NCI-H526 treated with DMSO at 0.1 percent for 48 hours (cell line): ENCODE measurements around the gene PSG2.
"Not testable (repeated sequence)": the region's sequence is repeated elsewhere in the genome, so short reads cannot be mapped to it uniquely, and the experiment has no call there.

Experiments
- DNase-seq: peaks from one replicate; lab custom pipeline; 2025; lab: John Stamatoyannopoulos, UW

PSG2 gene

DNA sequence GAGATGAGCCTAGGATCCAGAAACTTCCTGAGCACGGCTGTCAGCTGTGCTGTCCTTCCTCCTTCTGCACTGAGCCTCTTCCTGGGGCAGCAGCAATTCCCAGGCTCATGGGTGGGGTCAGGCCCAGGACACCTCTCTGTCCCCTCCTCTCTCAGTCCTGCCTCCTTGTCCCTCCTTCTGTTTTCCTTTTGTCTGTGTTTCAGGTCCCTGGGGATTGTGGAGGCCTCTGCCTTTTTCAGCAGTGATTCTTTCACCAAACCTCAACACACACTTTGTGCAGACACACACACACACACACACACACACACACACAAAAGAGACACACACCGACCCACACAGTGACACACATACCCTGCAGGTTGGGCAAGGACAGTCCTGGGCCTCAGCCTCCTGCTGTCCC lies at the start of gene PSG2:
Gene PSG2 (minus strand): TSS at position 101 of the 400 bp plus-strand sequence. CDS start 132 bp downstream, outside the sequence.
- DNase-seq: not testable (repeated sequence)

DNA sequence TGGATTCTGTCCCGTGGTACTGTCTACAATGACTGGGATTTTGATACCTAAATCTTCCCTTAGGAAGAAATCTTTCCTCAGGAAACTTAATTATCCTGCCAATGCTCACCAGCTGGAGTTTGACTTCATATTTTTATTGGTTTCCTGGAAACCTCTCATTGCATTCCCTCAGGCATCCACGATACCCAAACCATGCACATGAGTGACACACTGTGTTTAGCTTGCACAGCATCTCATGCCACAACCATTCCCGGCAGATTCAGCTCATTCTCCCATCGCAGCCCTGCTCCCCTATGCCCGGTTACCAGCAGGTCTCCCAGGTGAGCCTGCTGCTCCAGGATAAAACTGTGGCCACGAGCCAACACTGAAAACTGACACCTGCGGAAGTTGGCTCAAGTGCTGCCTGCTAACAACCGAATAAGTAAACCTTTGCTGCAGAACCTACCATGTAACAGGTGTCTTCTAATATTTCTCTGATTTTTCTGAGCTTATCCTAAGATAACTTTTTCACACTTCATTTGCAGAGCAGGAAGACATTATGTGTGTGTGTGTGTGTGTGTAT lies 48.9 kb upstream of the PSG2 start:
- peak; percentile 44 for DNase-seq

DNA sequence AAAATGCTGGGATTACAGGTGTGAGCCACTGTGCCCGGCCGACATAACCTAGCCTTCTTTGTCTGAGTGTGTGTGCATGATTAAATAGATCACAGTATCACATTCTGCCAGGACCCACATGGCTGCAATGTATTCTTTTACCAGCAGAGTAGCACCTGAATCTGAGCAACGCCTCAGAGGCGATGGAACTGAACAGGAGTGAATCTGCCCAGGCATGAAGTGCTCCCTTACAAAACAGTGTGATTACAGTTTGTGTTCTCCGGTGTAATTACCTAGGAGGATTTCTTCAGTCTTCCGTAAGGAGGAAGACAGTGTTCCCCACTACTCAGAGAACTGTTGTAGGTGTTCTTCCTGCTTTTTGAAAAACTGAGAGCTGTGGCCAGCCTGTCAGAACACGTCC lies 46.7 kb upstream of the PSG2 start:
- not testable (repeated sequence) for DNase-seq

DNA sequence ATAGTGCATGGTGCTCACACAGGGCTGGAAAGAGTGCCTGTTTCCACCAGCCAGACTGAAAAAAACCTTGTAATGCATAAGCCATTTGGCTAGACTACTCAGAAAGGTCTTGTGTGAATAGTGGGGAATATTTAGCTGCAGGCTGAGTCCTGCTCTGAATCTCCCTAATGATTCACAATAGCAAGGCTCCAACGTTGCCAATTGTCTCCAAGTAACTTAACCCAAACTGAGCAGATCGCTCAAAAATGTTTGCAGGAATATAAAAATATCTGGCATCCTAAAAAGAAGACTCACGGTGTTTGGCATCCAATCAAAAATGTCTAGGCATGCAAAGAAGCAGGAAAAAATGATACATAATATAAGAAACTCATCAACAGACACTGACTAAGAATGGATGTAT lies 44.8 kb upstream of the PSG2 start:
- not testable (repeated sequence) for DNase-seq

DNA sequence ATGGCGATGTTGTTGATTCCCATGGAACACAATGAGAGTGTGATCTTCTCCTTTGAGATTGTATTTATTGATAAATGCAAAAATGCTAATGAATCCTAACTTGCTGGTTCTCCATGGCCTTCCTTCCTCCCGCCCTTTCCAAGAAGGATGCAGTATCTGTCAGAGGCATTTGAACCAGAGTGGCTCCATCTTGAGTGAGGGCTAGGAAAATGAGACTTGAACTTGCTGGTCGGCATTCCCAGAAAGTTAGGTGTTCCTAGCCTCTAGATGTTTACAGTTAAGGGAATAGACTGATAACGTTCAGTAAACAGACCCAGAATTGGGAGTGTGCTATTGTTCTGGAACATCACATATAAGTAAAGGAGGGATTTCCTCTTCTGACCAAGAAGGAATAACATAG lies 44.2 kb upstream of the PSG2 start:
- no peak for DNase-seq

DNA sequence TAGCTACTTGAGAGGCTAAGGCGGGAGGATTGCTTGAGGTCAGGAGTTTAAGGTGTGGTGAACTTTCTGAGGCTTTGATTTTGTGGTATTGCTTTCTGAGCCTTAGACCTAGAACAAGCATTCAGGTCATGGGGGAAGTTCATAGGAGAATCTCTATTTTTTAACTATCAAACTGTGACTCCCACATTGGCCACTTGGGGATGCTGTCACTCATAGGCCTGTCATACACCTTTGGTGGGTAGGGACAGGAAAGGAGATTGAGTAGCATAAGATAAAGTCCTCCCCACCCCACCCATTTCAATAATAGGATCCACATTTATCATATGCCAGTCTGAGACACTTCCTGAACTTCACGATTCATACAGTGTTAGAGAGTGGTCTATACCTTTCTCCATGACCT lies 41.9 kb upstream of the PSG2 start:
- no peak for DNase-seq

DNA sequence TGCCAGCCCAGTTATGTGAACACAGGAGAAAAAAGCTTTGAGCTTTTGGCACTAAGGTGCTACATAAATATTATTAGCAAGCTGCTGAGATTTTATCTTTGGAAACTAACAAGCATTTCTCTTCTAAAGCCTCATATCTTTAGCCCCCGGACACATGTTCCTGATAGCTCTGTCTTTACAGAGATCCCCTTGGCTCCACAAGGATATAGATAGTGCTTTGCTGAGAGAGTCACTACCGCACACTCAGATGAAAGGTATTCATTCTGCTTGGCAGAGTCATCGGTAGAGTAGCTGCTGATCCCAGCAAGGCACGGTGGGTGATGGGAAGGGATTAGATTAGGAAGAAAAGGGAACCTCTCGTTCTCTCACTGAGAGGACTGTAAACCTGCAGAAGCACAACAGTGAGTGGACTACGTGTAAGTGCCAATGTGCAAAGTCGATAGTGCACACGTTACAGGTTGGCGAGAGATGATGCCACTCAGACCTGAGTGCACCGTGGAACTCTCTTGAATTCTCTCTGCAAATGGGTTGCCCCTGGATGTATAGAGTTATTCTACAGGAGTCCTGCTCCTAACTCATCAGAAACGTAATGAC lies 38.0 kb upstream of the PSG2 start:
- DNase-seq: not testable (repeated sequence)

DNA sequence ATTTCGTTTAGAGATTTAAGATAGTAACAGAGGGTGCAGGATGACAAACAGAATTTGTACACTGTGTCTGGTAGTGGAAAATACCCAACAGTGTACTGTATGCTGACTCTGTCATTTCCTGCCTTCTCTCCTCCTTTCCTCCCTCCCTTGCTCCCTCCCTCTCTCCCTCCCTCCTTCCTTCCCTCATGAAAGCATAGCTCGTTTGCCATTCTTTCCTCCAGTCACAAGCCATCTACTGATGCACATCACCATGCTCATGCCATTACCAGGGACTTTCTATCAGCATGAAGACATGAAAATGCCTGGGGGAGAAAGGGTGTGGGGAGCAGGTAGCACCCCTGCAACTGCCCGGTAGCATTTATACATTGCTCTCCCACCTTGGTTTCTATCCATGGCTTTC lies 37.0 kb upstream of the PSG2 start:
- DNase-seq: not testable (repeated sequence)

DNA sequence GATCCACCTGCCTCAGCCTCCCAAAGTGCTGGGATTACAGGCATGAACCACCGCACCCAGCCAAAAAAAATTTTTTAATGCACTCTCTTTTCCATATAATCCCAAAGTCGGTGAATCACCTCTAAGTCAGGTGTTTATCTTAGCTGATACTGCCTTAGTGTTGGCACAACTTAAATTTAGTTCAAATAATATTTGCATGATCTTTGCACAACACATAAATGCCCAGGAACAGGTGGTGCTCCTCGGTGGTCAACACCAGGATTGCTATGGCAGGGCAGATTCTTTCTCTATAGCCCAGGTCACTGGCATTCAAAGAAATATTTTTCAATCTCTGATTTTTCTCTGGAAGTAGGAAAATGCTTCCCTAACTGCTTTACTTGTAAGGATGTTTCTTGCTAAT lies 33.9 kb upstream of the PSG2 start:
- not testable (repeated sequence) for DNase-seq

DNA sequence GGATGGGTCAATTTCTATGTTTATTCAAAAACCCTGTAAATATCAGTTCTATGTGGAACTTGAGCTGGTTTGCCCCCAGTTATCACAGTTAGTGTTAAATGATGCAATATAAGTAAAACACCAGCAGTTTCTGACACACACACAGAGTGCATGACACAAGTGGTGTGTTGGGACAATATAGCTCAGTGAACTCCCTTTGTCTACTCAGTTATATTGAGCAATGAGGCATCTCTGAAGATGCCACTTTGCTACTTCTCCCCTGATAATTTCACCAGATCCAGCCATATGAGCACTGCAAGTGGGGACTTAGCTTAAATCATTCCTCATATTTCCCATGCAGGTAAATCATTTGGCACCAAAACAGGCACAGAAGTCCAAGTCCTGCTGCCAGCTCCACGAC lies 33.0 kb upstream of the PSG2 start:
- DNase-seq: not testable (repeated sequence)

DNA sequence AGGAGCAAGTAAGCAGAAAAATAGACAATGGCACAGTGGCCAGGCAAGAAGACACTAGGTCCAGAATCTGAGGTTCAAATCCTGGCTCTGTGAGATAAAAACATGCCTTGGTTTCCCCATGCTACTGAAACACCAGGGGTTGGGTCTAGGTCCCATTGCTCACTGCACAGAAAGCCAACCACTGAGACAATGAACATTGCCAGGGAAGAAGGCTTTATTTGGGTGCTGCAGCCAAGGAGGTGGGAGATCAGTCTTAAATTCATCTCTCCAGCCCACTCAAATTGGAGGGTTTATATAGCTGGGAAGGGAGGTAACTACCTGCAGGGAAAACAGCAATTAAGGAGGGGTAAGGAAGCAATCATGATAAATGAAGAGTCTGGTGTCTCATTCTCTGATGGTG lies 32.6 kb upstream of the PSG2 start:
- not testable (repeated sequence) for DNase-seq

DNA sequence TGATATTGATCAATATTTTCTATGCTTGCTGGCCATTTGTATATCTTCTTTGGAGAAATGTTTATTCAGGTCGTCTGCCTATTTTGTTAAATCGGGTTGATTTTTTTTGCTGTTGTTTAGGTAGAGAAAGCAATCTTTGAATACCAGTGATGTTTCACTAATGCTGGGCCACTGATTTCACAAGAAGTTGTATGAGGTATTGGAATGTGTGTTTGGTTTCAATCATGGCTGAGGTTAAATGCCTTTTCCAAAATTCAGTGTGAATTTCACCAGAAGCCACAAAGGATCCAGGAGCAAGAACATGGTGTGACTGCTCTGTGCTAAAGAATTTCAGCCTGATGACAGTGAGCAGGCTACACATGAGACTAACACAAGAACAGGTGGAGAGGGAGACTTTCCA lies 32.1 kb upstream of the PSG2 start:
- not testable (repeated sequence) for DNase-seq

DNA sequence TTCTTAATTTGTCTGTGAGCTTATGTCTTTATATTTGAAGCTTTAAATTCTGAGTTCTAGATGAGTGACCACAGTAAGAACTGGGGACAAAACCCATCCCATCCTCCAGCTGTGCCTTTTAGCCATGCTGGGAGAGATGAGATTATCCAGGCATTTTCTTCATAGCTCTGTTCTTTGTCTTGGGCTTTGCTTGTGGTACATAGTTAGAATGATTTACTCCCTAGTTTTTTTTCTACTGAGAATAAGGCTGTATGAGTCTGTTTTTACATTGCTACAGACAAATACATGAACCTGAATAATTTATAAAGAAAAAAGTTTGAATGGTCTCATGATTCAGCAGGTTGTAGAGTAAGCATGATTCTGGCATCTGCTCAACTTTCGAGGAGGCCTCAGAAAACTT lies 24.9 kb upstream of the PSG2 start:
- not testable (repeated sequence) for DNase-seq

DNA sequence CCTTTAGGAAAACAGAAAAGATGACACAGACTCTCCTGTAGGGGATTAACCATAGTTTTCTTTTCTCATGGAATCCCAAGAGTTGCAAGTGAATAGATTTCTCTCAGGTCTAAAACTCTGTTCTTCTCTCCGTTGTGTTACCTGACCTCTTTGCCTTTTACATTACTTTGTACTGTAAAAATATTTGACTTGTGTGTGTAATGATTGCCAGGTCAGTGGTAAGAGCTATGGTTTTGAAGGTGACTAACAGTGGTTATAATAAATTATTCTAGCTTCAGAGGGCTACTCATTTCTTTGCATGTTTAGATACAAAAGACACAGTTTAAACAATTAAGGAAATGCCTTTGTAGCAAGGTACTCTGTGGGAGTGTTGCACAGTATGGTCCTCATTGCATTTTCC lies 23.0 kb upstream of the PSG2 start:
- DNase-seq: no peak

DNA sequence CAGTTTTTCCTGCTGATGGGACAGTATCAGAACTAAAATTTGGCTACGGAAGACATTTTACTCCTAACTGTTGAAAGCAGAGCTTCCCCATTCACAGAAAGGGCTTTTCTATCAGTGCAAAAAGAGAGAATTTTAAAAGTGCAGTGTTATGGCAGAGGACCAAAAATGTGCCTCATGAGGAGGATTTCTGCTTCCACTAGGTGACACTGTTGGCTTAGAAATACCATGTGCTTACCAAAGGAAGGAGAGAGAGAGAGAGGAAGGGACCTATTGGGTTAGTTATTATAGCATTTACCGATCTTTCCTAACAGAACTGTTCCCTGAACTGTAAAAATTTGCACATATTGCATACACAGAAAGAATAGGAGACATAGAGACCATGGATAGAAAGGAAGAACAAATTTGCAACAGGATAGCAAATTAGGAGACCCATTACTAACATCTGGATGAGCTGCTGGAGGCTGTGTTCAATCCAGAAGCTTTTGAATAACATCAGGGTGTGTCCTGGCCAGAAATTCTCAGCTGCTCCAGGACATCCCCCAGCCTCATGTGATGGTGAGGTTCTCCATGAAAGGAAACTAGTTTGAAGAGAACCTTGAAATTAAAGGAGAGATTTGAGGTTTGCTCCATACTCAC lies 21.8 kb upstream of the PSG2 start:
- DNase-seq: peak; percentile 6

DNA sequence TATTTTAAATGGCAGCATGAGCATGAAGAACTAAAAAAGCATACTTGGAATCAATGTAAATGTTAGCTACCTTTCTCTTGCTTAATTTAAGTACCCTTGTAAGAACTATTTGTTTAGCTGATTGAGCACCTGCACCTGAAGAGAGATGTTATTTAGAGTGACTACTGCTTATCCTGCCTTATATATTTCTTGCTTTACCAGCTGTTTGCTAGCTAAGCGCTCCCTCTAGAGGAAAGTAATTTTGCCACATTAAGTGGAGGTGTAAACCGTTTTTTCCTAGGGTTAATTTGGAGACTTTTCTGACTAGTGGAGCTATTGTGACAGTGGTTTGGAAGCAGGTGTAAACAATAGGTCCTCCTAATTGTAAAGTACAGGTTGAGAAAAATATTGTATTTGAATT lies 19.4 kb upstream of the PSG2 start:
- DNase-seq: no peak

DNA sequence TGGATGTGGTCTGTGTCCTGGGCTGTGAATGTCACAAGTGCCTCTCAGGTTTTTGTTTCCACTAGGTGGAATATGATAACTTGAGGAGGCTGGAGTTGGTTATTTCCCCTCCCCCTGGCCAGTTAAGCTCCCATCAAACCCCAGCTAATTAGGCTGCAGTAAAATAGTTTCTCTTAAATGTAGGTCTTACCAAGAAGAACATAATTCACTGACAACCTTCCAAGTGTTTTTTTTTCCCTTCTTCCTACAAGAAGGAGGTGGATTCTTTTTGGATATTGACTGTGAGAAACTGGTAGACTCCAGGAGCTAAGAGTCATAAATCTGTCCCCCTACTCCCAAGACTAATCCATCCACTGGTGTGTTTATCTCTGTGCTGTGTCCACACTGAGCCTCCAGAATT lies 15.9 kb upstream of the PSG2 start:
- DNase-seq: not testable (repeated sequence)

DNA sequence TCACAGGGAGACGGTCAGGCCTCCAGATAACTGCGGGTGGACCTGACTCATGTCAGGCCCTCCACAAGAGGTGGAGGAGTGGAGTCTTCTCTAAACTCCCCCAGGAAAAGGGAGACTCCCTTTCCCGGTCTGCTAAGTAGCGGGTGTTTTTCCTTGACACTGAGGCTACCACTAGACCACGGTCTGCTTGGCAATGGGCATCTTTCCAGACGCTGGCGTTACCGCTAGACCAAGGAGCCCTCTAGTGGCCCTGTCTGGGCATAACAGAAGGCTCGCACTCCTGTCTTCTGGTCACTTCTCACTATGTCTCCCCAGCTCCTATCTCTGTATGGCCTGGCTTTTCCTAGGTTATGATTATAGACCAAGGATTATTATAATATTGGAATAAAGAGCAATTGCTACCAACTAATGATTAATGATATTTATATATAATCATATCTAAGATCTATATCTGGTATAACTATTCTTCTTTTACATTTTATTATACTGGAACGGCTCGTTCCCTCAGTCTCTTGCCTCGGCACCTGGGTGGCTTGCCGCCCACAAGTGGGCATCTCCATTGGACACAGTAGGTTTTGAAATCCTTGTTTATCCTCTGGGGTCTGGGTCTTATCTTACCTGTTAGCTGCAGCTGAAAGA lies 5.3 kb upstream of the PSG2 start:
- DNase-seq: not testable (repeated sequence)

DNA sequence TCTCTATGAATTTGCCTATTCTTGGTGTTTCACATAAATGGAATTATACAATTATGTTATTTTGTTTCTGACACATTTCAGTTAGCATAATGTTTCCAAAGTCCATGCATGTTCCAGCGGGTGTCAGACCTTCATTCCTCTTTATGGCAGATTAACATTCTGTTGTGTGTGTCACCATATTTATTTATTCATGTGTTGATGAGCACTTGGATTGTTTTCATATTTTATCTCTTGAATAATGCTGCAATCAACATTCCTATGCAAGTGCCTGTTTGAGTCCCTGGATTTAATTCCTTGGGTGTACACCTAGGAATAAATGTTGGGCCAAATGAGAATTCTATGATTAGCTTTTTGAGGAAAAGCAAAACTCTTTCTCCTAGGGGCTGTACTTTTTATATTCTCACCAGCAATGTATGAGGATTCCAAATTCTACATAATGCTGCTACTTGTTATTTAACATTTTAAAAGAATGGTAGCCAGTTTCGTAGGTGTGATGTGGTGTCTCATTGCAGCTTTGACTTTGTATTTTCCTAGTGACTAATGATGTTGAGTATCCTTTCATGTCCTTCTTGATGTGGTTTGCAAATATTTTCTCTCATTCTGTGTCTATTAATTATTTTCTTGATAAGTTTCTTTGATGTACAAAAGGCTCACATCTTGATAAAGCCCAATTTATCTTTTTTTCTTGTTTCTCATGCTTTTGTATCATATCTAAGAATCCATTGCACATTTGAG lies 3.5 kb upstream of the PSG2 start:
- DNase-seq: not testable (repeated sequence)

DNA sequence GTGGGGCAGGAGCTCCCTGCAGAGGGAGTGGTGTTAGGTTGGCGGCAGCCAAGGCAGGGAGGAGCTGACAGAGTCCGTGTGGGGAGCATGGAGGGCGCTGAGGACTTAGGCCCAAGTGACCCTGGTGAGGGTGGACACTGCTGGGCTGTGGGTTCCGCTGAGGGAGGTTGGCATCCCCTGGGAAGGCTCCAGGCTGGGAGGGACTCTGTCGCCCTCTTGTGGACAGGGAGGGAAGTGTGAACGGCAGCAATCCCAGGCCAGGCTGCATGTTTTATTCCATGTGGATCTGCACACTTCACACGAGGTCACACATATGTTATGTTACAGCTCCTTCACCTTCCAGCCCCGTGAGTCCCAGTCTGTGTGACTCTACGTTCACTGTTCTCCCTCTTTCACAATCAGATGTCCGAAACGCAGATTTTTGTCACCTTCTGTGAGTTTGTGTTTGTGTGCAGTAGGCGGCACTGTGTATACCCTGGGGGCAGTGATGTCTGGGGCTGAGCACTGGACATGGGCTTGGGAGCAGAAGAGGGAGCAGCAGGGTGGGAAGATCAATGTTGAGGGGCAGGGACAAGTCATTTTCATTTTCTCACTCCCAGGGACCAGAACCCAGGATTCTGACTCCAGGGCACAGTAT lies 1.8 kb upstream of the PSG2 start:
- DNase-seq: not testable (repeated sequence)

DNA sequence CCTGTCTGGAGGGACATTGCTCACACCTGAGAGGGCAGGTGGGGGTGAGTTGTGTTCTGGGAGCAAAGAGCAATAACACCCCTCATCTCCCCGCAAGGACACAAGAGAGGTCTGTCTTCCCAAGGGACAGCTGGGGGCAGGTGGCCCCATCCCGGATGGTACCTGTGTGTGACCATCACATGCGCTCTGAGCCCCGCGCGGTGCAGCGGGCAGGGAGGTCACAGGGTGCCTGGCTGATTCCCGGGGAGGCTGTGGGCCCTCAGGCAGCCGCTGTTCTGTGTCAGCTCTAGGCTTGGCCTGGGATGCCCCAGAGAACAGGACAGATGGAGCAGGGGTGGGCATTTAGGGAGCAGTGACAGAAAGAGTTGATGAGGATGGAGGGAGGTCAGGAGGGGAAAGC lies 1.2 kb upstream of the PSG2 start:
- not testable (repeated sequence) for DNase-seq

DNA sequence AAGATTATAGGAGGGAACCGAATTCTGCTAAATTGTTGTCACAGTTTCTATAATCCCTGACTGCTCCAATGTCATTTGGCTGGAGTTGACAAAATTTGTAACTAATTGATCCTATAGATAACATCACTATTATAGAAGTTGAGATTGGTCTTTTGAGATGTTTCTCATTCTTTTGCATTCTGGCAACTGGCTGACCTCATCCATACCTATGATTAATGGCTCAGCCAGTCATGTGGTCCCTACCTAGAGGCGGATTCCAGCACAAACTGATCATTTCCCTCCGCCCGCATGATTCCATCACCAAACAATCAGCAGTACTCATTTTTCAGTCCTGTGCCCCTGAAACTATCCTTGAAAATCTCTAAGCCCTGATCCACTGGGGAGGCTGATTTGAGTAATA lies 4.2 kb downstream of the PSG2 start:
- DNase-seq: no peak
